Measurements from ENCODE around the gene IGF2.

IGF2 gene

DNA sequence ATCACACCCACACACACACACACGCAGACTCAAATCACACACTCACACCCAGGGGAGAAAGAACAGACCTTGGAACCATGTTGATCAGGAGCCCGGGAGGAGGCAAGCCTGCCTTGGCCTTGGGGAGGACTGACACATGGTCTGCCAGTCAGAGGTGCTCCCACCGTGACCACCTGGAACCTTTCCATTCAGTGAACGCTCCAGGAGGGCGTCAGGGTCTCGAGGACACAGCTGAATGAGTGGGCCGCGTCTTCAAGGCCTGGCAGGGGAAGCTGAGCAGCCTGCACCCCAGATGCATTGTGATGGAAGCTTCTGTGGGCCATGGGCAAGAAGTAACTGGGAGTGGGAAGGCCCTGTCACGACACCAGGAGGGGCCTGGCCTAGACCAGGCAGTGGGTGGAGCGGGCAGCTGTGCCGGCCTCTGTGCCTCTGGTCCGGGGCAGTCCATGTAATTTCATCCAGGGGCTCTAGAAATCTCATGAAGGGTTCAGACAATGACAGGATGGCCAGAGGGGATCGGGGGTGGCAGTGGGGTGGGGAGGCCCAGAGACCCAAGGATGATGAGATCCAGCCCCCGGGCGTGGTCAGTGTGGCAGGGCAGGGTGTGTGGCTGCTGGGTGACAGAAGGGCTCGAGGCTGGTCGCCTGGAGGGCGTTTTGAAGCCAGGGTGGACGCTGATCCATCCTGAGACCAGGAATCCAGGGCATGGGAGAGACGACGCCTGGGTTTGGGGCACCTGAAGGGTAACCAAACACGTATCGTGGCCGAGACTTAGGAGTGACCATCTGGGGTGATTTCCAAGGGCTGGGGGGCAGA, 53.7 kb downstream of the IGF2 start:
- H3K4me3 ChIP-seq (replicated peaks; ENCODE audit: low read depth, low read length), result no peak overlapping the region
- no peak for DNase-seq (ENCODE audit: extremely low read depth, low read depth)
- no peak for TF ChIP-seq CTCF (IDR thresholded peaks at IDR 0.05; ENCODE audit: low read depth, low read length, missing control alignments)

- no peak for TF ChIP-seq CTCF (IDR thresholded peaks at IDR 0.05; ENCODE audit: low read depth, low read length, missing control alignments)
- no peak for DNase-seq (ENCODE audit: extremely low read depth, low read depth)
- no peak overlapping the region for H3K4me3 ChIP-seq (replicated peaks; ENCODE audit: low read depth, low read length)
Measured at GRCh38 chr11:2084721-2085120, 54.5 kb downstream of the IGF2 start.
